Measurements from ENCODE around the gene BCL7B.

- TF ChIP-seq POLR2A (IDR thresholded peaks at IDR 0.05; ENCODE audit: extremely low read depth, insufficient read length) (no peak), CTCF (IDR thresholded peaks at IDR 0.05; ENCODE audit: low read depth, low read length) (no peak), MYC (IDR thresholded peaks at IDR 0.05; ENCODE audit: low read depth, low read length) (no peak)
Measured at GRCh38 chr7:73503229-73503628, 54.3 kb downstream of the BCL7B start.
